ENCODE results near the gene CLEC19A.

Gene CLEC19A

GRCh38 chr16:19330841-19331397 is 45.4 kb downstream of the CLEC19A start:
- DNase-seq = no peak

- DNase-seq = no peak
Observed at GRCh38 chr16:19331794-19332193, 46.3 kb downstream of the CLEC19A start.

- DNase-seq = no peak
Observed at GRCh38 chr16:19338335-19338734, 52.8 kb downstream of the CLEC19A start.

GRCh38 chr16:19344224-19344801 is 58.8 kb downstream of the CLEC19A start:
- DNase-seq = no peak

- no peak for DNase-seq
Observed at GRCh38 chr16:19344980-19345379, 59.4 kb downstream of the CLEC19A start.

- DNase-seq = no peak
Observed at GRCh38 chr16:19346335-19346922, 60.9 kb downstream of the CLEC19A start.

DNA sequence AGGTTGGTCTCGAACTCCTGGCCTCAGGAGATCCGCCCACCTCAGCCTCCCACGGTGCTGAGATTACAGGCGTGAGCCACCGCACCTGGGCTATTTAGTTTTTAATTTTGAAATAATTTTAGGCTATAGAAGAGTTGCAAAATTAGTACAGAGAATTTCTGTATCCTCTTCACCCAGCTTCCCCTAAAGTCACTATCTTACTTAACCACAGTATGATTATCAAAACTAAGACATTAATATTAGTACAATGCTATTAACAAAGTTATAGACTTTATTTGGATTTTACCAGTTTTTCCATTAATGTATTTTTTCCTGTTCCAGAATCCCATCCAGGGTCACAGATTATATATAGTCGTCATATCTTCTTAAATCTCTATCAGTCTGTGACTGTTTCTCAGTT is 62.6 kb downstream of the CLEC19A start:
- no peak for DNase-seq

DNA sequence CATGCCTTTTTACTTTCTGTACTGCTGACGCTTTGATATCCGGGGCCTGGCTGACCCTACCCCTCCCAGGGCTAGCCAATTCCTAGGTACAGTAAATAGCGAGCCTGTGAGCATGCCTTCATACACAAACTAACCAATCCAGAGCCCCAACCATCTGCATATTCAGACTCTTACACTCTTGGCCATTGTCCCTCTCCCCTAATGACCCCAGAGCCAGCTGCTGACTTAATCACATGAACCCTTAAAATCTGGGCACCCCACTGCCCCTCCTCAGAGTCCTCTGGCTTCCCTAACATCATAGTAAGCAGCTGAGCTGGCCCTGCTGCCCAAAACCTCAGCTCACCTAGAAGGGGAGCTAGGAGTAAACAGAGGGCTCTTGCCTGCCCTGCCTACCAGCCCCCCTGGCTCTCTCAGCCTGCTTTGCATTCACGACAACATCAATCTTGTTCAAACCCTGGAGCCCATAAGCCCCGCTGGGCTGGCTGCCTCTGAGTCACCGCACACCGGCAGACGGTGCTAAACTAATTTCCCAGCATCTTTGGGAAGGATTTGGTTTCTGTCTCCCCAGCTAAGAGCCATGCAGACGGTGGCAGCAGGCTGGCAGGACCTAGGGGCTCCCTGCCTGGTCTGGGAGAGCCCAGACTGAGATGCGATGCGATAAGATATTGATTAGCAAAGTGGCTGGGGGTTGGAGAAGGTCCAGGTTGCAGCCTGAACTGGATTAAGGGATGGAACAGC is 63.2 kb downstream of the CLEC19A start:
- no peak for DNase-seq

GRCh38 chr16:19354371-19354770 is 68.8 kb downstream of the CLEC19A start:
- DNase-seq = no peak

DNA sequence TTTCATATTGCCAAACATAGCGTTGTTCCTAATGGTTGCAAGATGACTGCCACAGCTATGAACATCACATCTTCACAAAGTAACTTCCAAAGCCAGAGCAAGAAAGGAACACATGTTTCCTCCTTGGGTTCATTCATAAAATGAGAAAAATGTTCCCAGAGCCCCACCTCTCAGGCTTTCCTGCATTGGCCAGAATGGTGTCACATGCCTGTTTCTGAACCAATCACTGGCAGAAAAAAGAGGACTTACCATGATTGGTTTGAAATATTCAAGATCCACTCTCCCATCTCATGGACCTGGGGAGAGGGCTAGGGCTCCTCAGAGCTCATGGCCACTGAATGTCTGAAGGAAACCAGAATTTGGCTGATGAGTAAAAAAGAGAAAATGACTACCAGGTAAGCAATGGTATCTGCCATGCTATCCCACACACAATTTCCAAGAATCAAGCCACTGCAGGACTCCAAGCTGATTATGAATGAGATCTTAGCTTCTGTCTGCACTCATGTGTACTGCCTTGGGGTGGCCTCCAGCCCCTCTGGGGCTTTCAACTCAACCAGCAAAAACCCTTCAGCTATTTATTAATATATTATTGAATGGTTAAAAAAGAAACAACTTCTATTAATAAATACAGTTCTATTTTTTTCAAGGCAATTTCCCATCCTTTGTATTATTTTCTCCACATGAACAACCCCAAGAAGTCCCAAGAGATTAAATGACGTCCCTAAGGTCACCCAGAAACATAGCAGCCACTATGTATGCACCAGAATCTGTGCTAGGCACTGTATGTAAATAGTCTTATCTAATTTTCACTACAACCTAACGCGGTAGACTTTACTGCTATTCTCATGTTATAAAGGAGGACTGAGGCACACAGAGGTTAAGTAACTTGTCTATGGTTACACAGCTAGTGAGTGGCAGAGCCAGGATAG is 70.8 kb downstream of the CLEC19A start:
- DNase-seq = no peak

- DNase-seq = no peak
Observed at GRCh38 chr16:19359556-19359955, 74.0 kb downstream of the CLEC19A start.

Measured in NCI-H748 treated with DMSO at 0.1 percent for 48 hours (cell line).